ENCODE measurements around the gene TDO2. TPM values are rescaled to one million over a fixed set of nuclear protein-coding genes. Genes with fewer than 3 reads are reported as not detected.

The TDO2 gene
- total RNA-seq, 1 donor from 2014 or later: 3.1 TPM

DNA sequence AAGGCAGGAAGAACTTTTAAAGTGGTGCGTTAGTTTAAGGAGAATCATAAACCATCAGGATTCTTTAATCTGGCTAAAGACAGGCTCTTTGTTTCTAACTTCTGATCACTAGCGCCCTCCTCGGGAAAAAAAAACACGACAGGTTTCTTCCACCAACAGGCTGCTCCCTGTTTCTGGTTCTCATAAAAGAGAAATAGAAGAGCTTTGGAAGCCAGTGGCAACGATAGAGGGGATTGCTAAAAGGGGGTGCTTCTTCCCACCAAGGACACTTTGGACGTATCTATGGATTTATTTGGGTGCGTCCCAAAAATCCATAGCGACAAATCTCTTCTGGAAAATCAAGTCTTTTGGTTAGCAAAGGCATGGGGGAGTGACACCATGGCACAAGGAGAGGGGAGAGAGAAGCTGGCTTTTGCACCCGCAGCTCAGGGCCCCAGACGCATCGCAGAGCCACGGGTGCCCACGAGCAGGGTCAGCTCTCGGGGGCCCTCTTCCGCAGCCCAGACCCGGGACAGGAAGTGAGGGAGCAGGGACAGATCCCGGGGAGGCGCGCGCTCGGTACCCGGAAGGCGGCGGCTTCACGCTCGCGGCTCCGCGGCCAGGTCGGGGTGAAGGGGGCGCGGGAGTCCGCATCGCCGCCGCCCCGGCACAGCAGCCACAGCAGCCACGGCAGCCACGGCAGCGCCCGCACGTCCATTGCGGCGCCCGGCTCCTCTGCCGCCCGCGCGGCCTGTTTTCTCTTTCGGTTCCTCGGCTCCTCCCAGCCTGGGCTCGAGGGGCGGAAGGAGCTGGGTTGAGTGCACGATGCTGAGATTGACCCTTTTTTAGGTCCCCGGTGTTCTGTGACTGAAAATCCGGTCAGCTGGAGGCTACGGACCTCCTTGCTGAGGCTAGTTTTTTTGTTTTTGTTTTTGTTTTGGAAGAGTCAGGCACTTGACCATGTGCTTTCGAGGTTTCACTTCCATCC is 49.9 kb downstream of the TDO2 start, which contains the start of gene CTSO:
Gene CTSO, minus strand, starts transcription at position 716 of the 967 bp plus-strand sequence. Its CDS starts 19 bp downstream, at position 697.
- DNase-seq (ENCODE audit: low read depth): peak; percentile 92

GRCh38 chr4:155954118-155954685 is 50.7 kb downstream of the TDO2 start:
- no peak for DNase-seq (ENCODE audit: low read depth)

- DNase-seq (ENCODE audit: low read depth): no peak
Measured at GRCh38 chr4:155954939-155955338, 51.4 kb downstream of the TDO2 start.

DNA sequence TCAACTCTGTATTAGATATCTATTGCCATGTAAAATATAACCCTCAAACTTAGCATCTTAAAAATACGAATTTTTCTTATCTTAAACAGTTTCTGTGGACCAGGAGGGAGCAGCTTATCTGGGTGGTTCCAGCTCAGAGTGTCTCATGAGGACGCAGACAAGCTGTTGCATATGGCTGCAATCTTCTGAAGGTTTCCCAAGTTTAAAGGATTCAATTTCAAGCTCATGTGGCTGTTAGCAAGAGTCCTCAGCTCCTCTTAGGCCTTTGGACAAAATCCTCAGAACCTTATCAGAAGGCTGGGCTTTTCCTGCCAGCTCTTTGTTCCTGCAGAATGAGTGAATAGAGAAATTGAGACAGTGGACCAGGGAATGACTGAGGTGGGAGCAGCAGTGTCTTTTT is 53.0 kb downstream of the TDO2 start:
- DNase-seq (ENCODE audit: low read depth): no peak

- no peak for DNase-seq (ENCODE audit: low read depth)
Measured at GRCh38 chr4:155959417-155959816, 55.9 kb downstream of the TDO2 start.

DNA sequence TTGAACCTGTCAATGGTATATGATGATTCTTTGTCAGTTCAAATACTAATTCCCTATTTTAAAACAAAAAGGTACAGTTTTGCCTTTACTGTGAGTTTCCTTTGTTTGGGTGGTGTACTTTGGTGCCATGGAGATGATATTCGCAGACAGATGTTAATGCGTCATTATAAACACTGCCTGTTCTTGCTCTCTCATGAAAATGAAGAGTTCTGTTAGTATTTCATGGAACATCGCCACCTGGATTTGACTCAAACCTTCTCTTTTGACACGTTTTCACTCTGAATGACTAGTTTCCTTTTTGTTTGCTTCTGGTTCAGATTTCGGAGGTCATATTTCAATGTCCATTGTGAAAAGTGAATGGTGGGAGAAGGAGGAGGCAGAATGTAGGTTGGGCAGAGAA is 57.0 kb downstream of the TDO2 start:
- peak; percentile 85 for DNase-seq (ENCODE audit: low read depth)

- no peak for DNase-seq (ENCODE audit: low read depth)
Measured at GRCh38 chr4:155961575-155961974, 58.1 kb downstream of the TDO2 start.

GRCh38 chr4:155962767-155963166 is 59.3 kb downstream of the TDO2 start:
- DNase-seq (ENCODE audit: low read depth): no peak

- DNase-seq (ENCODE audit: low read depth): no peak
Measured at GRCh38 chr4:155964016-155964891, 60.8 kb downstream of the TDO2 start.

DNA sequence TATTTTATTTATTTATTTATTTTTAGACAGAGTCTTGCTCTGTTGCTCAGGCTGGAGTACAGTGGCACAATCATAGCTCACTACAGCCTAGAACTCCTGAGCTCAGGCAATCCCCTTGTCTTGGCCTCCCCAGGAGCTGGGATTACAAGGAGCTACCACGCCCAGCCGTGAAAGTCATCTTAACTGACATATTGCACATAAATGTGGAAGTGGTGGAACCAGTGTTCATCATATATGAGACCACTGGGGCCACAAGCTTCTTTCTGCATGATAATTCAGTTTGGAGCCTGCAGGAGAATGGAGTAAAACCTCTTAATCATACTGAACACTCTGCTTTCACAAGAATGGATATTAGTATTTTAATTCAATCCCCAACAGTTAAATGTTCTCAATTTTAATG is 62.7 kb downstream of the TDO2 start:
- DNase-seq (ENCODE audit: low read depth): no peak

DNA sequence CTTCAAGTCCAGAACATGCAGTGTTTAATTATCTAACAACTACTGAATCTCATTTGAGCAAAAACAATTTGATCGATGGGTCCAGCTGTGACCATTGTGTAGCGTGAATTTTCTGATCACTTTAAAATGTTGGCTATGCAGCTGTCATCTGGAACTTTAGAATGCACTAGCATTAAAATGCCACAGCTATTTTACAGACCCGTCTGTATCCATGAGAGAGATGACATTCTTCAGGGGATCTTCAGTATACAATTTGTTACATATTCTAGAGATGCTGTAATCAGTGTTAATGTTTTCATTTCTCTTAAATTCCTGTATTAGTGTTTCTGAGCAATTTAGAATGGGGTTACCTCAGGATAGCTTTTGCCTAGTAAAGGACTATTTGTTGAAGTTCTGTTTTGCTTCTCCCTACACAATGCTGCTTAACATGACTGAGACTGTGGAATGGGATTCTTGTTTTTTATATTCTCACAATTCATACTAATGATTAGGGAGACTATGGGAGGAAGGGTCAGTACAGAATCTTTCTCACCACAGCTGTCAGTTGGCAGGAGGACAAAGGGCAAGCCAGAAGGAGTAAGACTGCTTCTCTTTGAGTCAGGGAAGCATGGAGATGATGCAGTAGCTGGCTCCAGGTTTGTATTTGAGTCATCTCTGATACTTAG is 63.4 kb downstream of the TDO2 start:
- peak; percentile 86 for DNase-seq (ENCODE audit: low read depth)

Other genes with a start within 250 kb of the TDO2 start
- gene GUCY1A1, start 236.8 kb upstream of the TDO2 start, total RNA-seq: not detected in 2 replicates
- 8.3 and 9.6 TPM in 2 replicates for gene GUCY1B1, start 144.7 kb upstream of the TDO2 start, total RNA-seq
- gene ASIC5, start 37.4 kb upstream of the TDO2 start, total RNA-seq: not detected in 2 replicates
- gene CTSO, start 50.2 kb downstream of the TDO2 start, total RNA-seq: 29.4 and 32.9 TPM in 2 replicates